Central memory CD8-positive, alpha-beta T cell (primary cell): Measurements from ENCODE around the gene TAX1BP3.

Experiments used
- ATAC-seq: fragments of 150-1000 bp; cut with Tn5 transposase; replicated peaks from 2 replicates; pipeline ENCODE4 v1.10.0; 2022; ENCODE audit warnings: mild to moderate bottlenecking, moderate FRiP score, moderate number of reproducible peaks; ENCODE audit not compliant: poor library complexity, severe bottlenecking; ENCODE audit errors: extremely low read depth
- DNase-seq, 2 donors: peaks; one replicate each; pipeline ENCODE4 v3.0.0; 2021; ENCODE audit warnings: low spot score in 2 of 2
- H3K27ac Mint-ChIP-seq: one replicate; pipeline ENCODE4 v1.8.0; 2022; ENCODE audit warnings: low read depth, mild to moderate bottlenecking, moderate library complexity, mixed read lengths
- H3K27me3 Mint-ChIP-seq: one replicate; pipeline ENCODE4 v1.8.0; 2022; ENCODE audit warnings: mixed read lengths
- H3K36me3 Mint-ChIP-seq: one replicate; pipeline ENCODE4 v1.8.0; 2022; ENCODE audit warnings: mild to moderate bottlenecking, moderate library complexity, mixed read lengths; ENCODE audit not compliant: insufficient read depth
- H3K4me1 Mint-ChIP-seq: one replicate; pipeline ENCODE4 v1.8.0; 2022; ENCODE audit warnings: mixed read lengths
- H3K4me3 Mint-ChIP-seq: one replicate; pipeline ENCODE4 v1.8.0; 2022; ENCODE audit warnings: mild to moderate bottlenecking, moderate library complexity, mixed read lengths
- H3K9me3 Mint-ChIP-seq: one replicate; pipeline ENCODE4 v1.8.0; 2022; ENCODE audit warnings: mixed read lengths

The TAX1BP3 gene

DNA sequence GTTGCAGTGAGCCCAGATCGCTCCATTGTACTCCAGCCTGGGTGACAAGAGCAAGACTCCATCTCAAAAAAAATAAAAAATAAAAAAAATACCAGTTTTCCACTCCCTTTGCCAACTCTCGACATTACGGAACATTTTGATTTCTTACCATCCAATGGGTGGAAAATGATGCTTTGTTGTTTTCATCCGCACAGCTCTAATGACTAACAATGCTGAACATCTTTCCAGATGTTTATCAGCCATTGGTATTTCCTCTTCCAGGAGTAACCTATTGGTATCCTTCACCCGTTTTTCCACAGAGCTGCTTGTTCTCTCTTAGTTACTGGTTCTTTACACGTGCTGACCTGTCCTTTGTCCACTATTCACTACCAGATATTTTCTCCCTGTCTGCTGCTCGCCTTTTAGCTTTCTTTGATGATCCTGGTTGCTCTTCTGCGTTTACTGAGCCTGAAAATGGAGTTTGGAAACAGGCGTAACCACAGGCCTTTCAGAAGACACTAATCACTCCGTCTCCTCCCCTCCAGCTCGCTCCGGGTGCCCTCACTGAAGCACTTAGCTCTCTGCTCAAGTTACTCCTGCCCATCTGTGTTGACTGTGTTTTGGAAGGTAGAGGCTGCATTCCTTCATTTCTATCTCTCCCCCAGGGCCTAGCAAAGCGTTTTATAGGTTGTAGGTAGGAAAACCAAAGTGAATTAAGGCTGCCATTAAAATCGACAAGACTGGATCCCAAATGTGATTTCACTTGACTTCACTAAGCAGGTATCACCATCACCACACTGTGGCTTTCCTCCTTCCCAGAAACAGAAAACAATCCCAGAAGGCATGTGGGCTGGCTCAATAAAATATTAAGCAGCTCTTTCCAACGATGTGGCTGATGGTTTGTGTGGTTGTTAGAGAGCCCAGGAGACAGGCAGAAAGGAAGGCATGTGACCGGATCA, 41.3 kb downstream of the TAX1BP3 start:
- Mint-ChIP-seq H3K4me3 (no peak overlapping the region), H3K27ac (no peak overlapping the region), H3K36me3 (peaks cover 27% of the 10 kb centered on the region), H3K4me1 (peaks cover 1% of the 10 kb centered on the region), H3K27me3 (no peaks in the 10 kb centered on the region), H3K9me3 (no peaks in the 10 kb centered on the region)
- ATAC-seq (no peak), DNase-seq (no peak)

DNA sequence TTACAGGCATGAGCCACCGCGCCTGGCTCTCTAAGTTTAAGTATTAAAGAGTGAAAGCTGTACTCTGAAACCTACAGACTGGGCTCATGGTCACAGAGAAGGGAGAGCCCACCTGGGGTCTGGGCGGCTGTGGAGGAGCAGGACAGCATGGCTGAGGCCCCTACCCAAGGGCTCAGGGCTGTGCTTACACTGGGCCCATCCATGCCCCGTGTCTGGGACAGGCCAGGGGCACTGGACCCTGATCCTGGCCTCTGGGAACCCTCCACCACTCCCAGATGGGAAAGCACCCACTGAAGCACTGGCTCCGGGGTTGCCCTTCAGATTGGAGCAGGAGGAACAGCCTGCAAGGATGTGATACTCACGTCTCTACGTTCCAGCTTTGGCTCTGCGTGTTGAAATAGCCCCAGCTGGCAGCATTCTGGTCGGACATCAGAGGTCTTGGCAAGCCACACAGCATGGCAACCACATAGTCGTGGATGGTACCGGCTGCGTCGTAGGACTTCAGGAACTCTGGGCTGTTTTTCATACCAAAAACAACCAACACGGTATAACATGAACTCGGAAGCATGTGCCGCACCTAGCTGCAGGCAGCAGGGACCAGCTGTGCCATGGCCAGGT, 45.3 kb downstream of the TAX1BP3 start:
- no peaks in the 10 kb centered on the region for H3K4me1 Mint-ChIP-seq
- no peak overlapping the region for H3K4me3 Mint-ChIP-seq
- H3K27ac Mint-ChIP-seq: no peak overlapping the region
- H3K9me3 Mint-ChIP-seq: no peaks in the 10 kb centered on the region
- peaks cover 26% of the 10 kb centered on the region for H3K36me3 Mint-ChIP-seq
- no peaks in the 10 kb centered on the region for H3K27me3 Mint-ChIP-seq
- ATAC-seq: no peak
- no peak for DNase-seq

DNA sequence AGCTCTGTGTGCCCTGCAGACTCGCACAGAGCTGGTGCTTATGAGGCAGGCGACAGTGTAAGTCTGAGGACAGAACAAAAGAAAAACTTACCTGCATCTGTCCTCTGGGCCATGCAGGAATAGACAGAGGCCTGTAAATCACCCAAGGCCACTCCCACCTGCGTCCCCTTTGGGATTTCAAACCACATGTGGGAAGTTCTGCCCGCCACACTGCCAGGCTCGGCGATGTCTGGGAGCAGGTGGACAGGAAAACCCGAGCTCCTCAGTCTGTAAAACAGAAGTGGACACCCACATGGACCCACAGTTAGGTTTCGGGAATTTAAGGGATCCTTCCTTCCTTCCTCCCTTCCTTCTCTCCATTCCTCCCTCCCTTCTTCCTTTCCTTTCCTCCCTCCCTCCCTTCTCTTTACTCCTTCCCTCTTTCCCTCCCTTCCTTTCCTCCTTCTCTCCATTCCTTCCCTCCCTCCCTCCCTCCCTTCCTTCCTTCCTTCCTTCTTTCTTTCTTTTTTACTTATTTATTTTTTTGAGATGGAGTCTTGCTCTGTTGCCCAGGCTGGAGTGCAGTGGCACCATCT, 47.1 kb downstream of the TAX1BP3 start:
- Mint-ChIP-seq H3K4me3 (no peak overlapping the region), H3K9me3 (no peaks in the 10 kb centered on the region), H3K4me1 (no peaks in the 10 kb centered on the region), H3K27ac (no peak overlapping the region), H3K27me3 (no peaks in the 10 kb centered on the region), H3K36me3 (peaks cover 26% of the 10 kb centered on the region)
- DNase-seq: no peak
- ATAC-seq: no peak

DNA sequence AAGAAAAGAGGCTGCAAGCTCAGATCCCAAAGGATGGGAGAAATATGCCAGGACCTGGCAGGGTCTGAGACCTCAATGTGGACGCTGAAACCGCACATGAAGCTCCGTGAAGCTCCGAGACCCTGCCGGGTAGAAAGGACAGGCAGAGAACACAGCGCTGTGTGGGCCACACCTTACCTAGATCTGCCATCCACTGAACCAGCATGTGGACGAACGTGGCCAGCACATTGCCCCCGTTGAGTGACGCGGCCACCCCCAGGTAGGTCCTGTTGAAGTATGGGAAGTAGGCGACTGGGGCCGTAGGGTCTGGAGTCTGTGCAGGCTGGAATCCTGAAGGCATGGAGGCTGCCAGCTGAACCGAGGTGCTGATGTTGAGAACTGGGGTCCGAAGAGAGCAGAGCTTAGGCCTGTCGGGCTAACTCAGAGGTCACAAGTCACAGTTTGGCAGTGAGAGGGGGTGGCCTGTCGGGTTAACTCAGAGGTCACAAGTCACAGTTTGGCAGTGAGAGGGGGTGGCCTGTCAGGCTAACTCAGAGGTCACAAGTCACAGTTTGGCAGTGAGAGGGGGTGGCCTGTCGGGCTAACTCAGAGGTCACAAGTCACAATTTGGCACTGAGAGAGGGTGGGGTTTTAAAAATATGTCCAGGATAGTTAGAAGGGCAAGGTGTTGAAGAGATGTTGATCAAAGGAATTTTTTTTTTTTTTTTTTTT, 53.1 kb downstream of the TAX1BP3 start:
- Mint-ChIP-seq H3K4me1 (no peaks in the 10 kb centered on the region), H3K27ac (no peak overlapping the region), H3K9me3 (no peaks in the 10 kb centered on the region), H3K27me3 (no peaks in the 10 kb centered on the region), H3K4me3 (no peak overlapping the region), H3K36me3 (peaks cover 35% of the 10 kb centered on the region)
- DNase-seq (no peak), ATAC-seq (no peak)

DNA sequence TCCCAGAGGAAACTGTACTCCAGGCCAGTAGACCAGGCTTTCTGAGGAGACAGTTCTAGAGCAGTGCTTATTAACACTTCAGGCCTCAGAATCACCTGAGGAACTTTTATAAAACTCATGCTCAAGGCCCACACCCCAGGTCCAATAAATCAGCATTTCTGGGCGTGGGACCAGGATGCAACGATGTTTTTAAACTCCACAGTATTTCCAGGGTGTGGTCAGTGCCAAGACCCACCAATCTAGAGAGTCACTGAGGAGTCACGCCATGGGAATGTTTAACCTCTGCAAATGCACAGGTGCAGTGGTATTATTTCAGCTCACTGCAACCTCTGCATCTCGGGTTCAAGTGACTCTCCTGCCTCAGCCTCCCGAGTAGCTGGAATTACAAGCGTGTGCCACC, 55.3 kb downstream of the TAX1BP3 start:
- peaks cover 25% of the 10 kb centered on the region for H3K36me3 Mint-ChIP-seq
- no peaks in the 10 kb centered on the region for H3K9me3 Mint-ChIP-seq
- H3K4me1 Mint-ChIP-seq: no peaks in the 10 kb centered on the region
- ATAC-seq (no peak), DNase-seq (no peak)
- H3K27me3 Mint-ChIP-seq: no peaks in the 10 kb centered on the region
- H3K4me3 Mint-ChIP-seq: no peak overlapping the region
- H3K27ac Mint-ChIP-seq: no peak overlapping the region
